B cell (primary cell): ENCODE results near the gene COL11A1. TPM values are rescaled to one million over a fixed set of nuclear protein-coding genes. Genes with fewer than 3 reads are reported as not detected.

Experiments
- ATAC-seq: fragments of 200-7000 bp; cut with Tn5 transposase; one replicate; pipeline ENCODE4 v1.10.0; 2021; ENCODE audit warnings: low read depth, mild to moderate bottlenecking, moderate number of reproducible peaks, moderate library complexity
- CTCF ChIA-PET: fragments of 350-600 bp; sonication (Branson Sonifier 250); formaldehyde crosslinking; loops from one replicate; lab custom pipeline; 2021; ENCODE audit warnings: antibody characterized with exemption, inconsistent platforms; lab: Charles Lee
- POLR2A ChIA-PET: fragments of 350-600 bp; sonication (Branson Sonifier 250); formaldehyde crosslinking; loops from one replicate; lab custom pipeline; 2021; ENCODE audit warnings: antibody characterized with exemption; lab: Charles Lee
- DNase-seq: peaks from one replicate; pipeline ENCODE4 v3.0.0; 2013
- H2AFZ ChIP-seq: 2 replicates; pipeline ENCODE4 v1.6.1; 2012; ENCODE audit warnings: mild to moderate bottlenecking, low read depth, low read length; ENCODE audit not compliant: insufficient read depth, poor library complexity, severe bottlenecking
- H3K27ac ChIP-seq, 2 donors: 1 replicate in 1 of 2; 2 replicates in 1 of 2; pipeline ENCODE4 v1.5.1; 2012 to 2013; ENCODE audit warnings: low read length in 2 of 2, mild to moderate bottlenecking in 2 of 2, moderate library complexity in 1 of 2
- H3K27me3 ChIP-seq, 4 experiments: fragments of 200-600 bp in 1 of 4; sonication (generic) in 1 of 4; replicated peaks in 1 of 4; 1 replicate in 2 of 4; 2 replicates in 2 of 4; pipeline versions ENCODE4 v1.6.1 to v1.7.0; 2013 to 2016; ENCODE audit warnings: low read length in 3 of 4, mild to moderate bottlenecking in 2 of 4, mixed read lengths in 1 of 4, moderate library complexity in 1 of 4; ENCODE audit not compliant: insufficient read depth in 4 of 4, control insufficient read depth in 3 of 4; ENCODE audit errors: control extremely low read depth in 1 of 4
- H3K36me3 ChIP-seq, 2 experiments: replicated peaks in 1 of 2; 1 replicate in 1 of 2; 2 replicates in 1 of 2; pipeline versions ENCODE4 v1.6.1 to v1.7.1; 2013; ENCODE audit warnings: low read length in 1 of 2; ENCODE audit not compliant: insufficient read depth in 2 of 2, control insufficient read depth in 1 of 2; ENCODE audit errors: control extremely low read depth in 1 of 2, extremely low read depth in 1 of 2
- H3K4me1 ChIP-seq, 2 donors: fragments of 200-600 bp in 1 of 2; sonication (generic) in 1 of 2; 1 replicate in 1 of 2; 2 replicates in 1 of 2; pipeline versions ENCODE4 v1.5.1 to v1.6.1; 2013 to 2017; ENCODE audit warnings: low read length in 2 of 2; ENCODE audit not compliant: control insufficient read depth in 2 of 2, insufficient read depth in 2 of 2
- H3K4me2 ChIP-seq: replicated peaks from 2 replicates; pipeline ENCODE3; 2012; ENCODE audit warnings: mild to moderate bottlenecking, low read depth, low read length; ENCODE audit not compliant: poor library complexity, severe bottlenecking
- H3K4me3 ChIP-seq, 5 experiments: fragments of 200-600 bp in 1 of 5; sonication (generic) in 1 of 5; 1 replicate in 3 of 5; 2 replicates in 2 of 5; pipeline versions ENCODE4 v1.5.1 to v1.7.0; 2011 to 2016; ENCODE audit warnings: low read length in 4 of 5, mild to moderate bottlenecking in 4 of 5, low read depth in 2 of 5, control low read depth in 1 of 5, moderate library complexity in 1 of 5; ENCODE audit not compliant: insufficient read depth in 1 of 5; ENCODE audit errors: control extremely low read depth in 1 of 5, extremely low read depth in 1 of 5
- H3K79me2 ChIP-seq: fragments of 200-600 bp; sonication (generic); one replicate; pipeline ENCODE4 v1.6.0; 2016; ENCODE audit warnings: low read length; ENCODE audit not compliant: control insufficient read depth, insufficient read depth
- H3K9ac ChIP-seq: fragments of 200-600 bp; sonication (generic); 2 replicates; pipeline ENCODE4 v1.6.1; 2017; ENCODE audit warnings: mild to moderate bottlenecking, low read length, moderate library complexity
- H3K9me3 ChIP-seq, 3 donors: one replicate each; pipeline versions ENCODE4 v1.6.1 to v1.7.1; 2013; ENCODE audit warnings: low read length in 2 of 3; ENCODE audit not compliant: control insufficient read depth in 2 of 3, insufficient read depth in 1 of 3; ENCODE audit errors: control extremely low read depth in 1 of 3
- H4K20me1 ChIP-seq: 2 replicates; pipeline ENCODE4 v1.6.0; 2012; ENCODE audit warnings: mild to moderate bottlenecking, low read length; ENCODE audit not compliant: insufficient read depth, control insufficient read depth, poor library complexity, severe bottlenecking
- H3K27ac Mint-ChIP-seq: one replicate; pipeline ENCODE4 v1.8.0; 2021; ENCODE audit warnings: mixed read lengths
- H3K27me3 Mint-ChIP-seq: one replicate; pipeline ENCODE4 v1.8.0; 2021; ENCODE audit warnings: mixed read lengths
- H3K4me1 Mint-ChIP-seq: one replicate; pipeline ENCODE4 v1.8.0; 2021; ENCODE audit warnings: mixed read lengths
- H3K4me3 Mint-ChIP-seq: one replicate; pipeline ENCODE4 v1.8.0; 2021; ENCODE audit warnings: mixed read lengths
- H3K9me3 Mint-ChIP-seq: one replicate; pipeline ENCODE4 v1.8.0; 2022; ENCODE audit warnings: mixed read lengths; ENCODE audit not compliant: insufficient read depth
- CTCF ChIP-seq: fragments of 200-600 bp; IDR thresholded peaks from one replicate; pipeline ENCODE4 v1.8.0; 2022; ENCODE audit warnings: antibody characterized with exemption, mild to moderate bottlenecking
- EZH2 ChIP-seq: IDR thresholded peaks from 2 replicates; pipeline ENCODE4 v1.6.1; 2012; ENCODE audit warnings: borderline replicate concordance, low read depth, mild to moderate bottlenecking, moderate library complexity, low read length; ENCODE audit not compliant: insufficient read depth, poor library complexity, severe bottlenecking
- WGBS: methylation state at CpG from one replicate; pipeline ENCODE4 v1.1.5; 2013; ENCODE audit warnings: missing lambda C conversion rate; ENCODE audit not compliant: insufficient coverage; 5-methylcytosine and 5-hydroxymethylcytosine counted together
- intact Hi-C: fragments of 100-400 bp; cut with micrococcal nuclease; formaldehyde crosslinking; loops from one replicate; pipeline ENCODE4 v1.10.0; 2022
- polyA plus RNA-seq: library from polyadenylated mRNA; depleted of rRNA; stranded (reverse); fragments of >200 nt; gene quantifications from 2 replicates; pipeline ENCODE4 v1.2.3, GENCODE V29; 2012
- total RNA-seq, 2 donors: library from RNA; stranded (reverse); fragments of 120-200 nt in 1 of 2; gene quantifications; 1 replicate in 1 of 2; 2 replicates in 1 of 2; pipeline versions ENCODE4 v1.2.3 to v1.2.4, GENCODE V29; 2013 to 2022

The COL11A1 gene
- total and polyA plus RNA-seq, 2 donors (not counting 1 experiment from before 2014, with no cell fraction given), result not detected

DNA sequence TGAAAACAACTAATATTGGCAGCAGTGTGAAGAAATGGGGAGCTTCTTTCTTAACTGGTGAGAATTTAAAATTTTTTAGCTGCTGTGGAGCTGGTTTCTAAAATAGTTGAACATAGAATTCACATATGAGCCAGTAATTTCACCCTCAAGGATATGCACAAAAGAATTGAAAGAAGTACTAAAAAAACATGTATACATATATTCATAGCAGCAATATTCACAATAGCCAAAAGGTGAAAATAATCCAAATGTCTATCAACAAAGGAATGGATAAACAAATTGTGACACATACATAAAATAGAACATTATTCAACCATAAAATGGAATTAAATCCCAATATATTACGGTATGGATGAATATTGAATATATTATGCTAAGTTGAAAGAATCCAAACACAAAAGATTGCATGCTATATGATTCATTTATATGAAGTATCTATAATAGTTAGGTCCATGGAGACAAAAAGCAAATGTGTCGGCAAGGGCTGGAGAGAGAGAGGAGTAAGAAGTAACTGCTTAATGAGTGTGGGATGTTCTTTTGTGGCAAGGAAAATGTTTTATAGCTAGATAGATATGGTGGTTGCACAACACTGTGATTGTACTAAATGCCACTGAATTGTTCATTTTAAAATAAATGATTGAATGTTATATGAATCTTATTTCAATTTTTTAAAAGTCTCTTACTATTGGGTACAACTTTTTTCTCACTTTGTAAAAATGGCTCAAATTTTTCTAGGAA is 14.8 kb upstream of the COL11A1 start:
- H2AFZ ChIP-seq, result no peak overlapping the region
- DNase-seq, result no peak
- no peak overlapping the region for H3K9ac ChIP-seq
- ChIA-PET POLR2A (no interaction called here), CTCF (no interaction called here)
- H3K27ac ChIP-seq, result no peak overlapping the region
- no peaks in the 10 kb centered on the region for H3K4me1 ChIP-seq
- Mint-ChIP-seq H3K4me3 (no peak overlapping the region), H3K4me1 (no peaks in the 10 kb centered on the region), H3K9me3 (peaks cover 3% of the 10 kb centered on the region), H3K27ac (no peak overlapping the region), H3K27me3 (no peaks in the 10 kb centered on the region)
- no peak for ATAC-seq
- no peaks in the 10 kb centered on the region for H3K36me3 ChIP-seq
- intact Hi-C loops, result no loop called here
- TF ChIP-seq CTCF, result no peak
- TF ChIP-seq EZH2, result no peak
- no peak overlapping the region for H3K4me2 ChIP-seq
- no peaks in the 10 kb centered on the region for H4K20me1 ChIP-seq
- 100% methylated on average over 1 of the region's 2 CpGs for WGBS
- no peaks in the 10 kb centered on the region for H3K27me3 ChIP-seq
- peaks cover 0 to 3% (median 0%) of the 10 kb centered on the region in 3 donors for H3K9me3 ChIP-seq
- H3K4me3 ChIP-seq, result no peak overlapping the region
- no peaks in the 10 kb centered on the region for H3K79me2 ChIP-seq

DNA sequence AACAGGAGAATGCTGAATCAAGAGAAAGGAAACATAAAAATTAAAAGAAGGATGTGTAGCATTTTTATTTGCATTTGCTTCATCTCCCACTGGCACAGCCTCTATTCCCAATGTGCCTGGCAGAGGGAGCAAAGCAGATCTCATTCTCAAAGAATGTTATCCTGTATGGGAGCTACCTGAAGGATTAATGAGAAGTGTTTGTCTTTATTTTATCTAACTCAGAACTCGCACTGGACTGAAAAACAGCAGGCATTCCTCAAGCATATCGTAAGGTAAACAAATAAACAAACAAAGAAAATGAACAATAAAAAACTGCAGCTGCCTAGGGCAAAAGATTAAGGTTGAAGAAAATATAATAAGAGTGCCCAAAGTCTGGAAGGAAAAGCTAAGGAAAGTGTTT is 12.7 kb upstream of the COL11A1 start:
- no peak overlapping the region for H3K27ac ChIP-seq
- no peaks in the 10 kb centered on the region for H4K20me1 ChIP-seq
- H3K4me1 ChIP-seq, result no peaks in the 10 kb centered on the region
- intact Hi-C loops, result no loop called here
- Mint-ChIP-seq H3K4me3 (no peak overlapping the region), H3K27me3 (no peaks in the 10 kb centered on the region), H3K4me1 (no peaks in the 10 kb centered on the region), H3K27ac (no peak overlapping the region), H3K9me3 (peaks cover 3% of the 10 kb centered on the region)
- no peak for DNase-seq
- H3K4me3 ChIP-seq, result no peak overlapping the region
- TF ChIP-seq EZH2, result no peak
- TF ChIP-seq CTCF, result no peak
- no peak overlapping the region for H2AFZ ChIP-seq
- CTCF ChIA-PET, result no interaction called here
- POLR2A ChIA-PET, result no interaction called here
- H3K36me3 ChIP-seq, result no peaks in the 10 kb centered on the region
- H3K9me3 ChIP-seq, result peaks cover 0 to 3% (median 0%) of the 10 kb centered on the region in 3 donors
- WGBS, result no CpG with 5 or more reads among the region's 2 CpGs
- no peak for ATAC-seq
- H3K9ac ChIP-seq, result no peak overlapping the region
- no peaks in the 10 kb centered on the region for H3K27me3 ChIP-seq
- no peaks in the 10 kb centered on the region for H3K79me2 ChIP-seq
- no peak overlapping the region for H3K4me2 ChIP-seq
